Caco-2 (cell line): ENCODE data around the gene ACSL1. TPM values are rescaled to one million over a fixed set of nuclear protein-coding genes. Genes with fewer than 3 reads are reported as not detected.

Experiments used
- BruUV-seq: library from RNA; stranded (reverse); fragments of 400-500 nt; replicated peaks from 2 replicates; lab custom pipeline; 2021; lab: Mats Ljungman, UMichigan
- CTCF ChIA-PET: fragments of 300-600 bp; sonication (Branson Sonifier 250); formaldehyde crosslinking; loops from one replicate; lab custom pipeline; 2022; ENCODE audit warnings: antibody characterized with exemption; lab: Charles Lee
- POLR2A ChIA-PET: fragments of 300-600 bp; sonication (Branson Sonifier 250); formaldehyde crosslinking; loops from one replicate; lab custom pipeline; 2022; ENCODE audit warnings: antibody characterized with exemption; lab: Charles Lee
- DNase-seq, 2 experiments: peaks; one replicate each; pipeline versions ENCODE4 v3.0.0 to v3.0.0-alpha.2; 2020 to 2022
- H3K27me3 ChIP-seq: replicated peaks from 2 replicates; pipeline ENCODE4 v1.6.0; 2011; ENCODE audit warnings: low read length; ENCODE audit not compliant: control insufficient read depth, insufficient read depth
- H3K36me3 ChIP-seq: 2 replicates; pipeline ENCODE4 v1.5.1; 2011; ENCODE audit warnings: low read length; ENCODE audit not compliant: control insufficient read depth, insufficient read depth
- H3K4me1 ChIP-seq: fragments of 250-450 bp; sonication (Bioruptor Pico); 2 replicates; pipeline ENCODE4 v1.5.1; 2020; ENCODE audit warnings: mild to moderate bottlenecking
- H3K4me3 ChIP-seq: 2 replicates; pipeline ENCODE4 v1.5.1; 2011; ENCODE audit warnings: low read depth, mild to moderate bottlenecking, control low read depth, low read length
- H3K9me3 ChIP-seq: fragments of 250-450 bp; sonication (Bioruptor Pico); 2 replicates; pipeline ENCODE4 v1.5.1; 2020; ENCODE audit warnings: mild to moderate bottlenecking, moderate library complexity
- H3K27ac Mint-ChIP-seq: one replicate; pipeline ENCODE4 v1.8.0; 2022; ENCODE audit warnings: mixed read lengths; ENCODE audit not compliant: unreplicated experiment
- H3K27me3 Mint-ChIP-seq: one replicate; pipeline ENCODE4 v1.8.0; 2022; ENCODE audit warnings: mixed read lengths; ENCODE audit not compliant: insufficient read depth, unreplicated experiment
- H3K36me3 Mint-ChIP-seq: one replicate; pipeline ENCODE4 v1.8.0; 2022; ENCODE audit warnings: mild to moderate bottlenecking, mixed read lengths; ENCODE audit not compliant: insufficient read depth, unreplicated experiment
- H3K4me1 Mint-ChIP-seq: one replicate; pipeline ENCODE4 v1.8.0; 2022; ENCODE audit warnings: low read depth, mixed read lengths; ENCODE audit not compliant: unreplicated experiment
- H3K4me3 Mint-ChIP-seq: one replicate; pipeline ENCODE4 v1.8.0; 2022; ENCODE audit warnings: mild to moderate bottlenecking, moderate library complexity, mixed read lengths; ENCODE audit not compliant: unreplicated experiment
- H3K9me3 Mint-ChIP-seq: one replicate; pipeline ENCODE4 v1.8.0; 2022; ENCODE audit warnings: mixed read lengths; ENCODE audit not compliant: unreplicated experiment
- CTCF ChIP-seq, 2 experiments: fragments of 200-600 bp in 1 of 2; IDR thresholded peaks; 1 replicate in 1 of 2; 2 replicates in 1 of 2; pipeline versions ENCODE4 v1.5.1 to v1.8.0; 2011 to 2022; ENCODE audit warnings: antibody characterized with exemption in 1 of 2, control low read depth in 1 of 2, inconsistent platforms in 1 of 2, low read depth in 1 of 2, low read length in 1 of 2, mild to moderate bottlenecking in 1 of 2, moderate library complexity in 1 of 2; ENCODE audit not compliant: insufficient read depth in 1 of 2, severe bottlenecking in 1 of 2, unreplicated experiment in 1 of 2
- intact Hi-C: fragments of 100-400 bp; cut with micrococcal nuclease; formaldehyde crosslinking; loops from one replicate; pipeline ENCODE4 v1.10.0; 2022; ENCODE audit not compliant: unreplicated experiment
- total RNA-seq: library from RNA; stranded (reverse); gene quantifications from 2 replicates; pipeline ENCODE4 v1.2.3, GENCODE V29; 2022

Gene ACSL1
- total RNA-seq, 1 experiment from 2014 or later = 100 TPM

DNA sequence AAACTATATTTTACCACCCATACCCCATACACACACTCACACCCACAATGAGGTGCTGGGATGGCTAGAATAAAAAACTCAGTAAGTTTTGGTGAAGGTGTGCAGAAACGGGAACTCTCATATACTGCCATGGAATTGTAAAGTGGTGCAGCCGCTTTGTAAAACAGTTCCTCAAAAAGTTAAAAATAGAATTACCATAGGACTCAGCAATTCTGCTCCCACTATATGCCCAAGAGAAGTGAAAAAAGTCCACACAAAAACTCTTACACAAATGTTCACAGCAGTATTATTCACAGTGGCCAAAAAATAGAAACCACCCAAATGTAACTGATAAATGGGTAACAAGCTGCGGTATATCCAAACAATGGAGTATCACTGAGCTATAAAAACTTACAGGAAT is 98.3 kb downstream of the ACSL1 start:
- Histone ChIP-seq H3K9me3 (no peaks in the 10 kb centered on the region), H3K27me3 (no peaks in the 10 kb centered on the region), H3K4me3 (no peak overlapping the region), H3K36me3 (no peaks in the 10 kb centered on the region), H3K4me1 (no peaks in the 10 kb centered on the region)
- H3K4me1 Mint-ChIP-seq = no peaks in the 10 kb centered on the region
- no peak overlapping the region for H3K27ac Mint-ChIP-seq
- BruUV-seq = no TSS peak
- H3K4me3 Mint-ChIP-seq = no peak overlapping the region
- intact Hi-C loops = no loop called here
- H3K9me3 Mint-ChIP-seq = no peaks in the 10 kb centered on the region
- H3K36me3 Mint-ChIP-seq = peaks cover 77% of the 10 kb centered on the region
- POLR2A ChIA-PET = no interaction called here
- no peak for DNase-seq
- no peaks in the 10 kb centered on the region for H3K27me3 Mint-ChIP-seq
- CTCF ChIA-PET = no interaction called here
- TF ChIP-seq CTCF (IDR thresholded peaks at IDR 0.05; ENCODE audit: insufficient read depth in 1 of 2, low read depth in 1 of 2, low read length in 1 of 2, severe bottlenecking in 1 of 2, unreplicated experiment in 1 of 2) = no peak

- intact Hi-C loops = no loop called here
- Histone ChIP-seq H3K27me3 (no peaks in the 10 kb centered on the region), H3K4me1 (no peaks in the 10 kb centered on the region), H3K4me3 (no peak overlapping the region), H3K36me3 (no peaks in the 10 kb centered on the region), H3K9me3 (no peaks in the 10 kb centered on the region)
- H3K36me3 Mint-ChIP-seq = peaks cover 81% of the 10 kb centered on the region
- no peak overlapping the region for H3K27ac Mint-ChIP-seq
- H3K9me3 Mint-ChIP-seq = peaks cover 10% of the 10 kb centered on the region
- CTCF ChIA-PET = no interaction called here
- H3K4me3 Mint-ChIP-seq = no peak overlapping the region
- POLR2A ChIA-PET = no interaction called here
- BruUV-seq = no TSS peak
- H3K27me3 Mint-ChIP-seq = no peaks in the 10 kb centered on the region
- no peak for DNase-seq
- TF ChIP-seq CTCF (IDR thresholded peaks at IDR 0.05; ENCODE audit: insufficient read depth in 1 of 2, low read depth in 1 of 2, low read length in 1 of 2, severe bottlenecking in 1 of 2, unreplicated experiment in 1 of 2) = no peak
- no peaks in the 10 kb centered on the region for H3K4me1 Mint-ChIP-seq
These were observed 103.0 kb downstream of the ACSL1 start for GRCh38 chr4:184722798-184723197.

GRCh38 chr4:184721254-184721653 is 104.5 kb downstream of the ACSL1 start:
- DNase-seq = no peak
- H3K9me3 Mint-ChIP-seq = peaks cover 10% of the 10 kb centered on the region
- no peak for TF ChIP-seq CTCF (IDR thresholded peaks at IDR 0.05; ENCODE audit: insufficient read depth in 1 of 2, low read depth in 1 of 2, low read length in 1 of 2, severe bottlenecking in 1 of 2, unreplicated experiment in 1 of 2)
- ChIA-PET CTCF (interaction anchor here (1.2 kb wide), 1 partner anchor 216 kb away, joined by 3 read pairs; no protein-coding TSS in a partner anchor), POLR2A (no interaction called here)
- H3K4me3 ChIP-seq = no peak overlapping the region
- H3K27me3 ChIP-seq = no peaks in the 10 kb centered on the region
- no peak overlapping the region for H3K4me3 Mint-ChIP-seq
- no peaks in the 10 kb centered on the region for H3K36me3 ChIP-seq
- no peaks in the 10 kb centered on the region for H3K4me1 Mint-ChIP-seq
- no peak overlapping the region for H3K27ac Mint-ChIP-seq
- peaks cover 82% of the 10 kb centered on the region for H3K36me3 Mint-ChIP-seq
- no TSS peak for BruUV-seq
- H3K9me3 ChIP-seq = no peaks in the 10 kb centered on the region
- intact Hi-C loops = no loop called here
- no peaks in the 10 kb centered on the region for H3K27me3 Mint-ChIP-seq
- no peaks in the 10 kb centered on the region for H3K4me1 ChIP-seq
